HEK293 (cell line): ENCODE data around the gene HADHB.

Source experiments
- CTCF ChIA-PET: fragments of 350-600 bp; formaldehyde crosslinking; extraction: SDS; loops from one replicate; lab custom pipeline; 2021; ENCODE audit warnings: antibody characterized with exemption; lab: Yijun Ruan, JAX
- POLR2A ChIA-PET: fragments of 300-600 bp; formaldehyde crosslinking; extraction: SDS; loops from one replicate; lab custom pipeline; 2020; ENCODE audit warnings: antibody characterized with exemption, inconsistent platforms; lab: Yijun Ruan, JAX
- H3K27ac ChIP-seq: fragments of 200-500 bp; sonication (Bioruptor generic); 2 replicates; pipeline ENCODE4 v1.5.1; 2014; ENCODE audit warnings: low read depth, low read length, control low read depth, inconsistent platforms; ENCODE audit errors: extremely low read depth
- H3K36me3 ChIP-seq, 2 experiments: fragments of 200-500 bp in 1 of 2; sonication (Bioruptor generic) in 1 of 2; 1 replicate in 1 of 2; 2 replicates in 1 of 2; pipeline ENCODE4 v1.5.1; 2014 to 2017; ENCODE audit warnings: inconsistent platforms in 2 of 2, low read length in 2 of 2; ENCODE audit not compliant: control insufficient read depth in 2 of 2, insufficient read depth in 1 of 2
- H3K4me1 ChIP-seq: fragments of 200-500 bp; sonication (Bioruptor generic); 2 replicates; pipeline ENCODE4 v1.5.1; 2014; ENCODE audit warnings: mild to moderate bottlenecking, low read length, inconsistent platforms; ENCODE audit not compliant: control insufficient read depth, insufficient read depth
- H3K4me3 ChIP-seq: 2 replicates; pipeline ENCODE4 v1.5.1; 2011; ENCODE audit warnings: low read depth, mild to moderate bottlenecking, control low read depth, low read length, moderate library complexity
- H3K9me3 ChIP-seq: fragments of 200-500 bp; sonication (Bioruptor generic); 2 replicates; pipeline ENCODE4 v1.5.1; 2014; ENCODE audit warnings: low read depth, low read length, inconsistent platforms; ENCODE audit not compliant: control insufficient read depth, insufficient read depth
- PRDM1 ChIP-seq: fragments of 450-650 bp; formaldehyde crosslinking; IDR thresholded peaks from 2 replicates; pipeline ENCODE4; 2016; ENCODE audit warnings: missing biosample characterization, missing genetic modification characterization
- PRDM10 ChIP-seq: fragments of 450-650 bp; formaldehyde crosslinking; IDR thresholded peaks from 2 replicates; pipeline ENCODE4 v1.5.1; 2016; ENCODE audit warnings: missing biosample characterization, missing genetic modification characterization
- SP7 ChIP-seq: fragments of 450-650 bp; formaldehyde crosslinking; IDR thresholded peaks from 2 replicates; pipeline ENCODE4 v1.5.1; 2016; ENCODE audit warnings: missing biosample characterization, missing genetic modification characterization
- TRIM28 ChIP-seq: IDR thresholded peaks from 2 replicates; pipeline ENCODE4 v1.6.1; 2011; ENCODE audit warnings: low read length, control low read depth, borderline replicate concordance
- YY1 ChIP-seq: fragments of 450-650 bp; formaldehyde crosslinking; IDR thresholded peaks from 2 replicates; pipeline ENCODE4 v1.5.1; 2018; ENCODE audit warnings: missing biosample characterization, missing genetic modification characterization
- YY2 ChIP-seq: fragments of 450-650 bp; formaldehyde crosslinking; IDR thresholded peaks from 2 replicates; pipeline ENCODE4 v1.5.1; 2016; ENCODE audit warnings: missing biosample characterization, missing genetic modification characterization
- ZBTB17 ChIP-seq: fragments of 450-650 bp; formaldehyde crosslinking; IDR thresholded peaks from 2 replicates; pipeline ENCODE4 v1.5.1; 2016; ENCODE audit warnings: missing biosample characterization, missing genetic modification characterization
- ZBTB26 ChIP-seq: fragments of 450-650 bp; formaldehyde crosslinking; optimal IDR thresholded peaks from 2 replicates; pipeline ENCODE3; 2016; ENCODE audit warnings: missing biosample characterization, mild to moderate bottlenecking, missing genetic modification characterization
- ZNF18 ChIP-seq: fragments of 450-650 bp; formaldehyde crosslinking; IDR thresholded peaks from 2 replicates; pipeline ENCODE4 v1.5.1; 2016; ENCODE audit warnings: missing biosample characterization, missing genetic modification characterization
- ZNF24 ChIP-seq: fragments of 450-650 bp; formaldehyde crosslinking; IDR thresholded peaks from 2 replicates; pipeline ENCODE4 v1.5.1; 2016; ENCODE audit warnings: missing biosample characterization, missing genetic modification characterization
- ZNF26 ChIP-seq: fragments of 450-650 bp; formaldehyde crosslinking; IDR thresholded peaks from 2 replicates; pipeline ENCODE4 v1.5.1; 2016; ENCODE audit warnings: missing biosample characterization, missing genetic modification characterization
- ZNF302 ChIP-seq: fragments of 450-650 bp; formaldehyde crosslinking; IDR thresholded peaks from 2 replicates; pipeline ENCODE4 v1.5.1; 2016; ENCODE audit warnings: missing biosample characterization, missing genetic modification characterization, low read depth
- ZNF366 ChIP-seq: fragments of 450-650 bp; formaldehyde crosslinking; conservative IDR thresholded peaks from 2 replicates; pipeline ENCODE4 v1.5.1; 2016; ENCODE audit warnings: missing biosample characterization, missing genetic modification characterization
- ZNF48 ChIP-seq: fragments of 450-650 bp; formaldehyde crosslinking; IDR thresholded peaks from 2 replicates; pipeline ENCODE4 v1.5.1; 2016; ENCODE audit warnings: missing biosample characterization, missing genetic modification characterization
- ZNF530 ChIP-seq: fragments of 450-650 bp; formaldehyde crosslinking; IDR thresholded peaks from 2 replicates; pipeline ENCODE4 v1.5.1; 2016; ENCODE audit warnings: low read depth, missing biosample characterization, missing genetic modification characterization
- ZNF600 ChIP-seq: fragments of 450-650 bp; formaldehyde crosslinking; IDR thresholded peaks from 2 replicates; pipeline ENCODE4 v1.5.1; 2016; ENCODE audit warnings: missing biosample characterization, missing genetic modification characterization
- ZNF707 ChIP-seq: fragments of 450-650 bp; formaldehyde crosslinking; IDR thresholded peaks from 2 replicates; pipeline ENCODE4 v1.5.1; 2016; ENCODE audit warnings: missing biosample characterization, missing genetic modification characterization
- ZNF777 ChIP-seq: fragments of 450-650 bp; formaldehyde crosslinking; IDR thresholded peaks from 2 replicates; pipeline ENCODE4 v1.5.1; 2017; ENCODE audit warnings: missing biosample characterization, missing genetic modification characterization, borderline replicate concordance
- ZSCAN16 ChIP-seq: fragments of 450-650 bp; formaldehyde crosslinking; IDR thresholded peaks from 2 replicates; pipeline ENCODE4 v1.5.1; 2016; ENCODE audit warnings: missing biosample characterization, missing genetic modification characterization
- ZSCAN30 ChIP-seq: fragments of 450-650 bp; IDR thresholded peaks from 2 replicates; pipeline ENCODE4 v1.5.1; 2018; ENCODE audit warnings: missing biosample characterization, mild to moderate bottlenecking, missing genetic modification characterization, moderate library complexity
- ZSCAN4 ChIP-seq: fragments of 450-650 bp; formaldehyde crosslinking; IDR thresholded peaks from 2 replicates; pipeline ENCODE4 v1.5.1; 2017; ENCODE audit warnings: missing biosample characterization, missing genetic modification characterization
- TF ChIP-seq, protein P1 (sequence below): fragments of 450-650 bp; formaldehyde crosslinking; IDR thresholded peaks from 2 replicates; pipeline ENCODE4 v1.5.1; 2016; ENCODE audit warnings: missing biosample characterization, missing genetic modification characterization

The HADHB gene

DNA sequence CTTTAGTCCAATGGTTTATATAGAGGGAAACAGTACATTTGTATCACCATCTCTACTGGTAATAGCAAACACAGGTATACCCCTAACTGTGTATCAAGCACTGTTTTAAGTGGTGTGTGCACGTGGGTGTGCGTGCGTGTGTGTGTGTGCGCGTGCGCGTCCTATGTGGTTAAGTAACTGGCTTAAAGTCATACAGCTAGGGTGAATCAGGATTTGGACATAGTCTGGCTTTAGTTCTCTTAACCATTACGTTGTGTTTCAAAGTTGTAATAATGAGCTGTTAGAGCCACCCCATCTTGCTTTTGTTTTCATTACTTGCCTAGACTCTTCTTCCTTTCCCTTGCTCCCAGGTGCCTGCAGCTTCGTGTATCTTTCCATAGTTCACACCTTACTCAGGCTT, 2.1 kb downstream of the HADHB start:
- 0 out of 2 replicates have a peak, but pooled peaks have one; percentile 23 for TF ChIP-seq ZNF18 (tag by site-specific recombination)
- TF ChIP-seq ZNF302 (tag by site-specific recombination): no peak
- TF ChIP-seq ZBTB26 (tag by site-specific recombination): peak; percentile 30
- TF ChIP-seq ZSCAN4 (tag by site-specific recombination): 0 out of 2 replicates have a peak, but pooled peaks have one; percentile 10
- TF ChIP-seq PRDM1 (tag by site-specific recombination): peak; percentile 64
- no peak for TF ChIP-seq SP7
- Histone ChIP-seq H3K27ac (no peak overlapping the region), H3K9me3 (no peaks in the 10 kb centered on the region), H3K4me3 (no peak overlapping the region), H3K4me1 (no peaks in the 10 kb centered on the region; the same call in 1 of the 2 replicates), H3K36me3 (no peaks in the 10 kb centered on the region)
- ChIA-PET POLR2A (interaction anchor here (0.5 to 0.9 kb wide), 3 partner anchors 52 to 98 kb away, joined by 3 to 6 read pairs (median 3); no protein-coding TSS in a partner anchor), CTCF (interaction anchor here (0.6 to 0.7 kb wide), 2 partner anchors 14 to 257 kb away, joined by 3 read pairs; no protein-coding TSS in a partner anchor)

DNA sequence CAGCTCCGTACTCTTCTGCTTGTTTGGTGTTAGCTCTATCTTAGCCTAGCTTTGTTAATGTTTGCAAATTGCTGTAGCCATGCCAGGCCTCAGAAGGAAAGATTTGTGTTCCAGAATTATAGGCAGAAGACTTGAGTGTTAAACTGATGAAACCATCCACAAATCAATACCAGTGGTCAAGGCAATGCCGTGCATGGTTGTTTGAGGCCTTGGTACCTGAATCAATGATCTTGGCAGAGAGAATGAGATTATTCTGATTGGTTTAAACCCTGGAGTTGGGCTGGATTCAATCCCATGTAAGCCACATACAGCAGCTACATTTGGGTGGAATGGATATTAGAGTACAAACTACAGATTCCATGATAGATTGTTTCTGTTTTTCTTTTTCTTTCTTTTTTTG, 4.9 kb downstream of the HADHB start:
- no peak for TF ChIP-seq ZBTB17 (tag by site-specific recombination)
- TF ChIP-seq, protein P1, sequence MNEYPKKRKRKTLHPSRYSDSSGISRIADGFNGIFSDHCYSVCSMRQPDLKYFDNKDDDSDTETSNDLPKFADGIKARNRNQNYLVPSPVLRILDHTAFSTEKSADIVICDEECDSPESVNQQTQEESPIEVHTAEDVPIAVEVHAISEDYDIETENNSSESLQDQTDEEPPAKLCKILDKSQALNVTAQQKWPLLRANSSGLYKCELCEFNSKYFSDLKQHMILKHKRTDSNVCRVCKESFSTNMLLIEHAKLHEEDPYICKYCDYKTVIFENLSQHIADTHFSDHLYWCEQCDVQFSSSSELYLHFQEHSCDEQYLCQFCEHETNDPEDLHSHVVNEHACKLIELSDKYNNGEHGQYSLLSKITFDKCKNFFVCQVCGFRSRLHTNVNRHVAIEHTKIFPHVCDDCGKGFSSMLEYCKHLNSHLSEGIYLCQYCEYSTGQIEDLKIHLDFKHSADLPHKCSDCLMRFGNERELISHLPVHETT (tag by site-specific recombination): no peak
- TF ChIP-seq ZNF600: no peak
- TF ChIP-seq YY1 (tag by site-specific recombination): no peak
- TF ChIP-seq ZSCAN16 (tag by site-specific recombination): no peak
- TF ChIP-seq ZNF48 (tag by site-specific recombination): no peak
- TF ChIP-seq ZNF366 (tag by site-specific recombination): no peak
- no peak for TF ChIP-seq ZNF24 (tag by site-specific recombination)
- TF ChIP-seq PRDM10 (tag by site-specific recombination): no peak
- no peak for TF ChIP-seq ZNF777 (tag by site-specific recombination)
- no peak for TF ChIP-seq ZNF707 (tag by site-specific recombination)
- TF ChIP-seq YY2 (tag by site-specific recombination): no peak
- TF ChIP-seq ZNF26 (tag by site-specific recombination): no peak
- TF ChIP-seq ZNF530 (tag by site-specific recombination): no peak
- no peak for TF ChIP-seq TRIM28
- no peak for TF ChIP-seq ZSCAN30 (tag by site-specific recombination)
- ChIA-PET CTCF (interaction anchor here (1.0 kb wide), 1 partner anchor 54 kb away, joined by 3 read pairs; no protein-coding TSS in a partner anchor), POLR2A (no interaction called here)
- Histone ChIP-seq H3K4me3 (no peak overlapping the region), H3K9me3 (no peaks in the 10 kb centered on the region), H3K36me3 (0 out of 3 replicates have a peak, but pooled peaks cover 0 to 3% of the 10 kb centered on the region in 2 experiments), H3K4me1 (no peaks in the 10 kb centered on the region; the same call in 1 of the 2 replicates), H3K27ac (no peak overlapping the region)
